H1 (cell line): Measurements from ENCODE around the gene BDKRB1. TPM values are rescaled to one million over a fixed set of nuclear protein-coding genes. Genes with fewer than 3 reads are reported as not detected.

Experiments
- NRF1 ChIP-seq: IDR thresholded peaks from 2 replicates; pipeline ENCODE4 v1.6.1; 2011; ENCODE audit warnings: mild to moderate bottlenecking, low read depth, low read length, improper control_type of control experiment
- SUZ12 ChIP-seq: fragments of 200-600 bp; sonication (generic); IDR thresholded peaks from 2 replicates; pipeline ENCODE4 v1.6.1; 2012; ENCODE audit warnings: mild to moderate bottlenecking, inconsistent platforms, low read length, moderate library complexity, mixed read lengths
- polyA plus RNA-seq, 7 experiments: library from polyadenylated mRNA; depleted of rRNA in 3 of 7; stranded (reverse) in 5 of 7; unstranded in 2 of 7; fragments of >200 nt in 5 of 7; fragments of 200-250 nt in 2 of 7; gene quantifications; 1 replicate in 5 of 7; 2 replicates in 1 of 7; 4 replicates in 1 of 7; pipeline versions ENCODE4 v1.2.1 to v1.2.3, GENCODE V29; 2011 to 2013; ENCODE audit warnings: missing spikeins in 2 of 7, mixed read lengths in 2 of 7
- total RNA-seq: library from RNA; stranded (reverse); fragmentation: NEBNext Ultra II Directional; extraction: Animal tissue kit (Norgen Biotek cat#: 25700); gene quantifications from 2 replicates; pipeline ENCODE4 v1.2.1, GENCODE V29; 2021

BDKRB1 gene
- total and polyA plus RNA-seq, 2 of the 8 experiments (the other 6 are each of a cell fraction or from before 2014, with no cell fraction given): 0.27 TPM; not detected in 1

- TF ChIP-seq SUZ12: no peak
- no peak for TF ChIP-seq NRF1
Measured at GRCh38 chr14:96257900-96258299, 1.9 kb downstream of the BDKRB1 start (continued).
